ENCODE measurements around the gene MRGPRG. TPM values are rescaled to one million over a fixed set of nuclear protein-coding genes. Genes with fewer than 3 reads are reported as not detected.

MRGPRG gene
- total RNA-seq, 2 donors from 2014 or later: not detected

DNA sequence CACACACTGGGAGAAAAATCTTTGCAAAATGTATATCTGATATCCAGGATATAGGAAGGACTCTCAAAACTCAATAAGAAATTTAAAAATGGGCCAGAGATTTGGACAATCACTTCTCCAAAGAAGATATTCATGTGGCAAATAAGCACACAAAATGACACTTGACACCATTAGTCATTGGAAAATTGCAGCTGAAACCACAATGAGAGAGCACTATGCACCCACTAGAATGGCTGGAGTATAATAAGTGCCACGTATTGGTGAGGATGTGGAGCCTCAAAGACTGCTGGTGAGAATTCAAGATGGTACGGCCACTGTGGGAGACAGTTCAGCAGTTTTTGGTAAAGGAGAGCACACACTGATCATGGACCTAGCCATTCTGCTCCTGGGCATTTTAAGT, 40.7 kb downstream of the MRGPRG start:
- H3K9ac ChIP-seq (ENCODE audit: extremely low read depth, low read length, poor library complexity, severe bottlenecking): no peak overlapping the region
- TF ChIP-seq CTCF (conservative IDR thresholded peaks at IDR 0.05): no peak
- H3K4me1 Mint-ChIP-seq: no peaks in the 10 kb centered on the region

GRCh38 chr11:3176487-3176886, 42.1 kb downstream of the MRGPRG start:
- no peak overlapping the region for H3K9ac ChIP-seq (ENCODE audit: extremely low read depth, low read length, poor library complexity, severe bottlenecking)
- no peaks in the 10 kb centered on the region for H3K36me3 ChIP-seq (ENCODE audit: control insufficient read depth, insufficient read depth, low read length)
- no peak for DNase-seq
- Mint-ChIP-seq H3K27me3 (ENCODE audit: insufficient read depth) (peaks cover 48% of the 10 kb centered on the region), H3K4me3 (no peak overlapping the region), H3K36me3 (ENCODE audit: low read depth) (no peaks in the 10 kb centered on the region), H3K4me1 (no peaks in the 10 kb centered on the region), H3K27ac (no peak overlapping the region), H3K9me3 (peaks cover 25% of the 10 kb centered on the region)
- no peaks in the 10 kb centered on the region for H3K4me1 ChIP-seq (ENCODE audit: control insufficient read depth, insufficient read depth, low read length)
- no peak for TF ChIP-seq CTCF (conservative IDR thresholded peaks at IDR 0.05)
- H3K27me3 ChIP-seq (ENCODE audit: control insufficient read depth, insufficient read depth, low read length, poor library complexity, severe bottlenecking): peaks cover 17% of the 10 kb centered on the region
- no peak overlapping the region for H3K4me3 ChIP-seq (ENCODE audit: low read length)
- H3K27ac ChIP-seq (ENCODE audit: low read depth, low read length): no peak overlapping the region
- peaks cover 16% of the 10 kb centered on the region for H3K9me3 ChIP-seq (ENCODE audit: control insufficient read depth, low read length)

More for the DNA sequence above, 40.7 kb downstream of the MRGPRG start:
- Histone ChIP-seq H3K4me1 (ENCODE audit: control insufficient read depth, insufficient read depth, low read length) (no peaks in the 10 kb centered on the region), H3K27ac (ENCODE audit: low read depth, low read length) (no peak overlapping the region), H3K36me3 (ENCODE audit: control insufficient read depth, insufficient read depth, low read length) (no peaks in the 10 kb centered on the region), H3K27me3 (ENCODE audit: control insufficient read depth, insufficient read depth, low read length, poor library complexity, severe bottlenecking) (peaks cover 5% of the 10 kb centered on the region), H3K9me3 (ENCODE audit: control insufficient read depth, low read length) (peaks cover 16% of the 10 kb centered on the region), H3K4me3 (ENCODE audit: low read length) (no peak overlapping the region)
- DNase-seq: no peak
- peaks cover 25% of the 10 kb centered on the region for H3K9me3 Mint-ChIP-seq
- no peak overlapping the region for H3K27ac Mint-ChIP-seq
- WGBS, 2 experiments (ENCODE audit: insufficient coverage in 1 of 2, insufficient read length in 1 of 2): 83 to 94% methylated on average over 2 of the region's 2 CpGs
- H3K4me3 Mint-ChIP-seq: no peak overlapping the region
- H3K27me3 Mint-ChIP-seq (ENCODE audit: insufficient read depth): peaks cover 42% of the 10 kb centered on the region
- no peaks in the 10 kb centered on the region for H3K36me3 Mint-ChIP-seq (ENCODE audit: low read depth)

GRCh38 chr11:3175194-3175593, 43.4 kb downstream of the MRGPRG start:
- Histone ChIP-seq H3K27ac (ENCODE audit: low read depth, low read length) (no peak overlapping the region), H3K9ac (ENCODE audit: extremely low read depth, low read length, poor library complexity, severe bottlenecking) (no peak overlapping the region), H3K36me3 (ENCODE audit: control insufficient read depth, insufficient read depth, low read length) (no peaks in the 10 kb centered on the region), H3K27me3 (ENCODE audit: control insufficient read depth, insufficient read depth, low read length, poor library complexity, severe bottlenecking) (peaks cover 29% of the 10 kb centered on the region), H3K9me3 (ENCODE audit: control insufficient read depth, low read length) (peaks cover 16% of the 10 kb centered on the region), H3K4me3 (ENCODE audit: low read length) (no peak overlapping the region), H3K4me1 (ENCODE audit: control insufficient read depth, insufficient read depth, low read length) (no peaks in the 10 kb centered on the region)
- Mint-ChIP-seq H3K4me1 (no peaks in the 10 kb centered on the region), H3K27me3 (ENCODE audit: insufficient read depth) (peaks cover 50% of the 10 kb centered on the region), H3K27ac (no peak overlapping the region), H3K9me3 (peaks cover 23% of the 10 kb centered on the region), H3K36me3 (ENCODE audit: low read depth) (no peaks in the 10 kb centered on the region), H3K4me3 (no peak overlapping the region)
- no peak for TF ChIP-seq CTCF (conservative IDR thresholded peaks at IDR 0.05)
- DNase-seq: no peak

Data from endodermal cell (in vitro differentiated cells).